Small intestine (tissue), 7 donors: ENCODE data around the gene NLRP5. TPM values are rescaled to one million over a fixed set of nuclear protein-coding genes. Genes with fewer than 3 reads are reported as not detected.
"Not testable (repeated sequence)": the region's sequence is repeated elsewhere in the genome, so short reads cannot be mapped to it uniquely, and the experiment has no call there.

Source experiments
- DNase-seq, 2 donors: peaks; one replicate each; pipeline versions ENCODE4 v3.0.0 to v3.0.0-alpha.2; 2013
- FAIRE-seq: peaks from 2 replicates; lab custom pipeline; 2012; peaks lifted over from hg19 to GRCh38; lab: Jason Lieb, UNC
- H3K27ac ChIP-seq, 3 donors: one replicate each; pipeline ENCODE4 v1.5.1; 2013; ENCODE audit warnings: low read length in 2 of 3, mild to moderate bottlenecking in 2 of 3, control low read depth in 1 of 3, inconsistent platforms in 1 of 3, low read depth in 1 of 3, moderate library complexity in 1 of 3
- H3K27me3 ChIP-seq, 3 donors: one replicate each; pipeline ENCODE4 v1.6.1; 2013; ENCODE audit warnings: low read length in 3 of 3, inconsistent platforms in 1 of 3; ENCODE audit not compliant: control insufficient read depth in 3 of 3, insufficient read depth in 3 of 3
- H3K36me3 ChIP-seq, 3 donors: one replicate each; pipeline ENCODE4 v1.6.1; 2013; ENCODE audit warnings: low read length in 3 of 3, inconsistent platforms in 1 of 3, low read depth in 1 of 3, mild to moderate bottlenecking in 1 of 3, moderate library complexity in 1 of 3; ENCODE audit not compliant: control insufficient read depth in 3 of 3, insufficient read depth in 2 of 3
- H3K4me1 ChIP-seq, 3 donors: one replicate each; pipeline ENCODE4 v1.6.1; 2013; ENCODE audit warnings: low read length in 2 of 3, inconsistent platforms in 1 of 3, low read depth in 1 of 3, mild to moderate bottlenecking in 1 of 3, moderate library complexity in 1 of 3; ENCODE audit not compliant: control insufficient read depth in 3 of 3, insufficient read depth in 2 of 3
- H3K4me3 ChIP-seq, 3 donors: one replicate each; pipeline ENCODE4 v1.5.1; 2013; ENCODE audit warnings: low read length in 3 of 3, control low read depth in 1 of 3, inconsistent platforms in 1 of 3, low read depth in 1 of 3, mild to moderate bottlenecking in 1 of 3, moderate library complexity in 1 of 3
- H3K9me3 ChIP-seq, 2 donors: one replicate each; pipeline ENCODE4 v1.6.1; 2013; ENCODE audit warnings: low read depth in 1 of 2, low read length in 1 of 2; ENCODE audit not compliant: control insufficient read depth in 2 of 2, insufficient read depth in 1 of 2
- WGBS, 3 donors: extraction: QIAGEN DNeasy Blood & Tissue Kit; methylation state at CpG; one replicate each; pipeline ENCODE4 v1.1.7; 2013; 5-methylcytosine and 5-hydroxymethylcytosine counted together
- polyA plus RNA-seq, 4 donors: library from polyadenylated mRNA; stranded (reverse) in 3 of 4; unstranded in 1 of 4; fragments of 200-250 nt in 3 of 4; fragments of 120-200 nt in 1 of 4; gene quantifications; one replicate each; pipeline versions ENCODE4 v1.2.1 to v1.2.3, GENCODE V29; 2013
- donor health status: healthy with polysubstance abuse.
- donor health status: control.
- donor health status: control.
- donor health status: Bipolar disorder and iron deficiency.
- donor health status: healthy.

NLRP5 gene
- polyA plus RNA-seq, 4 donors = not detected

DNA sequence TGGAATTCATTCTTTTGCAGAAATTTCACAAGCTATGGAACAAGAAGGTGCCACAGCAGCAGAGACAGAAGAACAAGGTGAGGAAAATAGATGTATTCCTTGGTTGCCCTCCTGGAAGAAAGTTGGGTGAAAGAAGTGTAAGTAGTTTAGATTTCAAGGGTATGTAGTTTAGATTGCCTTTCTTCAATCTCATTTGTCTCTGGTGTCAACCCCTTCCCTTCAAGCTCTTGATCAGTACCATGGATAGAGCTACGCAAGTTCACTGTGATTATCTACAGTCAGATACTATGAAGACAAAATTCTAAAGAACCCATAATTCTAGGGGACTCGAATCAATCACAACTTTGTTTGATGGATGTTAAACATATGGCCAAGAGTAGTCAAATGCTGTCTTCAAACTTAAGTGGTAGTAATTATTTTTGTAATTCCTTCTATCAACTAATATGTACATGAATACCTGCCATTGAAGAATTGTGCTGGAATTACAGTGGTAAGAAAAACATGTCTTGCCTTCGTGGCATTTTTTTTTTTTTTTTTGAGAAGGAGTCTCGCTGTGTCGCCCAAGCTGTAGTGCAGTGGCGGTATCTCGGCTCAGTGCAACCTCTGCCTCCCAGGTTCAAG is 33.9 kb downstream of the NLRP5 start:
- not testable (repeated sequence) for H3K27me3 ChIP-seq

DNA sequence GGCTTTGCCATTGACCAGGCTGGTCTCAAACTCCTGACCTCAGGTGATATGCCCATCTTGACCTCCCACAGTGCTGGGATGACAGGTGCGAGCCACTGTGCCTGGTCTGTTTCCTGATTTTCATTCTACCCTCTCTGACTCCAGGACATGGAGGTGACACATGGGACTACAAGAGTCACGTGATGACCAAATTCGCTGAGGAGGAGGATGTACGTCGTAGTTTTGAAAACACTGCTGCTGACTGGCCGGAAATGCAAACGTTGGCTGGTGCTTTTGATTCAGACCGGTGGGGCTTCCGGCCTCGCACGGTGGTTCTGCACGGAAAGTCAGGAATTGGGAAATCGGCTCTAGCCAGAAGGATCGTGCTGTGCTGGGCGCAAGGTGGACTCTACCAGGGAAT is 40.2 kb downstream of the NLRP5 start:
- DNase-seq = no peak
- 92 to 93% (median 92%) methylated on average over 15 of the region's 15 CpGs for WGBS, 3 donors
- Histone ChIP-seq H3K4me3 (no peak overlapping the region), H3K36me3 (no peaks in the 10 kb centered on the region), H3K27ac (no peak overlapping the region), H3K4me1 (no peaks in the 10 kb centered on the region), H3K27me3 (no peaks in the 10 kb centered on the region), H3K9me3 (peaks cover 3 to 21% of the 10 kb centered on the region in 2 donors)
- FAIRE-seq = no peak

More for the DNA sequence above, 33.9 kb downstream of the NLRP5 start:
- not testable (repeated sequence) for DNase-seq, H3K27ac ChIP-seq, H3K9me3 ChIP-seq, FAIRE-seq, H3K4me3 ChIP-seq, H3K4me1 ChIP-seq, H3K36me3 ChIP-seq
- WGBS, 3 donors = 64 to 80% (median 70%) methylated on average over 4 to 6 of the region's 7 CpGs

DNA sequence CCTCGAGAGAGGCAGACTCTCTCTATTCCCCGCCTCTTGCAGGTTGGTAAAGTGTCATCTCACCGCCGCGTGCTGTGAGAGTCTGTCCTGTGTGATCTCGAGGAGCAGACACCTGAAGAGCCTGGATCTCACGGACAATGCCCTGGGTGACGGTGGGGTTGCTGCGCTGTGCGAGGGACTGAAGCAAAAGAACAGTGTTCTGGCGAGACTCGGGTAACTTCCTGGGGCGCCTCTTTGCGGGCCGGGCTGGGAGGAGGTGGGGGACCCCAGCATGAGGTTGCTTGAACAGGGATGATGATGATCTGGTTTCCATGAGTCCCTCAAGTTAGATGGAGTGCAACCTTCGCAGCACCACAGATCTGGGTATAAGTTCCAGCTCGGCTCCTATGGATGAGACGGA is 67.0 kb downstream of the NLRP5 start:
- Histone ChIP-seq H3K27ac (no peak overlapping the region), H3K4me1 (no peaks in the 10 kb centered on the region), H3K9me3 (peaks cover 0 to 3% of the 10 kb centered on the region in 2 donors), H3K36me3 (no peaks in the 10 kb centered on the region), H3K4me3 (no peak overlapping the region), H3K27me3 (peaks cover 0 to 3% (median 0%) of the 10 kb centered on the region in 3 donors)
- DNase-seq (no peak), FAIRE-seq (no peak)
- 87 to 92% (median 90%) methylated on average over 18 of the region's 18 CpGs for WGBS, 3 donors

DNA sequence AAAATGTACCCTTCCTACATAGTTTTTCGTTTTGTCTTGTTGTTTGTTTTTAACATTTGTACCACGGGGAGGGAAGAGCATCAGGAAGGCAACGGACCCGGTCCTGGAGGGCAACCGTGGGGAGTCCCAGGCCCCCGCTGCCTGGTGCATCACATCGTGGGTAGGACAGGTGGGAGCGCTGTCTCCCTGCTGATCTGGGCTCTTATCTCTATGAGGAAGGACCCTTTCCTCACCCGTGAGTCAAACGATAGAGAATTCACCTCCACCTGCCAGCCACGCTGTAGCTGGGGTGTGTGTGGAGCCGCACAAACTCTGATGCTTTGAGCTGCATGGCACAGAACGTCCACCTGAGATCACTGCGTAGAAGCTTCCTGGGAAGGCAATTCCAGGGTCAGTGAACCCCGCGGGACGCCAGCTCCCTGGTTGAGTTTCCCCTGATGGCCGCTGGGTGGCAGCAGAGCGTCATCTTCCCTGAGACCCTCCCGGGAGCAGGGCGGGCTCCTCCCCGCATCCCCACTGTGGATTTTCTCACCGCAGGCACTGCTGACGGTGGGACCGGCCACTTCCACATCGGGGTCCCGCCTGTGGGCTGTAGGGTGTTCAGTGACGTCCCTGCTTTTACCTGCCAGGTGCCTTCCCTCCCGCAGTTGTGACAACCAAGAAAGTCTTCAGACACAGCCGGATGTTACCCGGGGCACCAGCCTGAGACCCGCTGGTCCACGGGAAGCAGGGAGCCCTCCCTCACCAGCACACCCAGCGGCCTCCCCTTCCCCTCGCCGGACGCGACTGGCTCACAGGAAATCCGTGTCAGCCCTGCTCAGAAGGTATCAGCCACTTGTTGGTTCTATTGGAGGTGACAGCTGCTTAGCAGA is 79.8 kb downstream of the NLRP5 start:
- WGBS, 3 donors = 4 to 5% (median 5%) methylated on average over 39 of the region's 39 CpGs

DNA sequence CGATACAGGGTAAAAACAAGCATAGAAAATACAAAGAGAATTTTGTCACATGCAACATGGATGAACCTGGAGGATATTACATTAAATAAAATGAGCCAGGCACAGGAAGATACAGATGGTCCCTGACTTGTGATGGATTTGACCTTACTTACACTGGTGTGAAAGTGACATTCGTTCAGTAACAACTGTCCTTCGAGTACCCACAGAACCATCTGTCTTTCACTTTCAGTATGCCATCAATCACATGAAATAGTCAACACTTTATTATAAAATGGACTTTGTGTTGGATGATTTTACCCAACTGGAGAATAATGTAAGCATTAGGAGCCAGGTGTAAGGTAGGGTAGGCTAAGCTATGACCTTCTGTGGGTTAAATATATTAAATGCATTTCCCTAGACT is 83.1 kb downstream of the NLRP5 start:
- H3K36me3 ChIP-seq = no peaks in the 10 kb centered on the region
- H3K27ac ChIP-seq = no peak overlapping the region
- peaks cover 0 to 2% (median 0%) of the 10 kb centered on the region in 3 donors for H3K4me1 ChIP-seq
- WGBS, 3 donors = 11 to 24% (median 23%) methylated on average over 3 of the region's 3 CpGs
- H3K4me3 ChIP-seq = no peak overlapping the region
- H3K9me3 ChIP-seq = no peaks in the 10 kb centered on the region
- FAIRE-seq (no peak), DNase-seq (no peak)
- no peaks in the 10 kb centered on the region for H3K27me3 ChIP-seq

More for the DNA sequence above, 79.8 kb downstream of the NLRP5 start:
- Histone ChIP-seq H3K27me3 (no peaks in the 10 kb centered on the region), H3K4me3 (peak overlapping the region in 1 of 3 donors; percentile 6), H3K9me3 (no peaks in the 10 kb centered on the region), H3K4me1 (peaks cover 0 to 2% (median 0%) of the 10 kb centered on the region in 3 donors), H3K27ac (no peak overlapping the region), H3K36me3 (no peaks in the 10 kb centered on the region)
- FAIRE-seq = no peak
- peak; percentile 62 to 79 for DNase-seq

DNA sequence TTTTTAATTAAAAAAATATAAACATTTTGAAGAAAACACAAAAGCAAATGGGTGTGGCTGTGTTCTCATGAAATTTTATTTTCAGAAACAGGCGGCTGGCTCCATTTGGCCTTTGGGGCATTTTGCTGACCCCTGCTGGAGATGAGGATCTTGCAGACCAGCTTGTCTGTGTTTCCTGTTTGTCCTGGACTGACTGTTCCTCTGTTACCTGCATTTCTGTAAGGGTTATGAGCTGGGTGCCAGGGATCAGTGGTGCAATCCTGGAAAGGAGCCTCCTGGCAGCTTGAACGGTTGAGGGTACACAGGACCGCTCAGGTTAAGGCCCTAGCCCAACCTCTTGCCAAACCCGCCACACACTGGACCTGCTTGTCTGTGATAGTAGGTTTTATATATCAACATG is 84.6 kb downstream of the NLRP5 start:
- no peak overlapping the region for H3K27ac ChIP-seq
- no peaks in the 10 kb centered on the region for H3K9me3 ChIP-seq
- peaks cover 0 to 2% (median 0%) of the 10 kb centered on the region in 3 donors for H3K4me1 ChIP-seq
- no peaks in the 10 kb centered on the region for H3K27me3 ChIP-seq
- no peaks in the 10 kb centered on the region for H3K36me3 ChIP-seq
- FAIRE-seq (no peak), DNase-seq (no peak)
- WGBS, 3 donors = 64 to 73% (median 71%) methylated on average over 4 of the region's 4 CpGs
- H3K4me3 ChIP-seq = no peak overlapping the region

DNA sequence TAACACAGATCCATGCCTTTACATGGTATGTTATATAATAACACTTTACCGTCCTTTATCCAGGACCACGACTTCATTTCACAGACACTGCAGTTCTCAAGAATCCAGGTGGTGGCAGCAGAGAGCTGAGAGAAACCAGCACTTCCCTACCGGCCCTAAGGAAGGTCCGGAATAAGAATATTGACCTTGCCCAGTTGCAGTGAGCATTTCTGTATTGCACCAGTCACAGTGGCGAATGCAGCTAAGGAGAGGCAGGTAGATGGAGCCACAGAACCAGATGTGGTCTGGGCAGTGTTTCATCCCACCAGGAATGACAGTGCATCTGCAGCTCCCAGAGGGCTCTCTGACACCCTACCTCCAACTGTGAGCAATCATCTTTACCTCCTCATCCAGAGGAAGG is 89.9 kb downstream of the NLRP5 start:
- H3K36me3 ChIP-seq = no peaks in the 10 kb centered on the region
- no peak overlapping the region for H3K27ac ChIP-seq
- 7 to 15% (median 14%) methylated on average over 5 of the region's 5 CpGs for WGBS, 3 donors
- H3K9me3 ChIP-seq = peaks cover 0 to 3% of the 10 kb centered on the region in 2 donors
- peaks cover 0 to 7% (median 0%) of the 10 kb centered on the region in 3 donors for H3K27me3 ChIP-seq
- peak; percentile 60 to 65 for DNase-seq
- no peak overlapping the region for H3K4me3 ChIP-seq
- peaks cover 0 to 9% (median 0%) of the 10 kb centered on the region in 3 donors for H3K4me1 ChIP-seq
- FAIRE-seq = no peak

DNA sequence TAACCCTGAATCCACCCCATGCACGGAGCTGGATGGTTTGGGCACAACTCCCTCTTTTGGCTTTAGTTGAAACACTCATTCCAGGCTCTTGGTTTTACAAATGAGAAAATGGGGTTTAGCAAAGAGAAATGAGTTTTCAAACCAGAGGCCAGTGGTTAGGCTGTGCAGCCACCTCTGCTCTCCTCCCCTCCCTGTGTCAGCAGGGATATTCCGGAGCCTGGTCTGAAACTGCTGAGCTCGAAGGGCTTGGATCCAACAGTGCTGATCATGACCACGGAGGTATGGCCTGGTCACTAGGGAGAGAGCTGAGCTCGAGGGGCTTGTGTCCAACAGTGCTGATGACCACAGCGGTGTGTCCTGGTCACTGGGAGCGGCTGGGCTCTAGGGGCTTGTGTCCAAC is 93.0 kb downstream of the NLRP5 start:
- DNase-seq = no peak
- no peak overlapping the region for H3K27ac ChIP-seq
- peaks cover 0 to 9% (median 2%) of the 10 kb centered on the region in 3 donors for H3K27me3 ChIP-seq
- FAIRE-seq = no peak
- peaks cover 0 to 3% of the 10 kb centered on the region in 2 donors for H3K9me3 ChIP-seq
- 56 to 66% (median 58%) methylated on average over 6 to 7 of the region's 7 CpGs for WGBS, 3 donors
- H3K4me1 ChIP-seq = peaks cover 0 to 9% (median 0%) of the 10 kb centered on the region in 3 donors
- no peaks in the 10 kb centered on the region for H3K36me3 ChIP-seq
- no peak overlapping the region for H3K4me3 ChIP-seq
